Liver (tissue), 9 donors: ENCODE results near the gene TUBA4B. TPM values are rescaled to one million over a fixed set of nuclear protein-coding genes. Genes with fewer than 3 reads are reported as not detected.

Experiments
- DNase-seq: peaks from one replicate; pipeline ENCODE4 v3.0.0-alpha.2; 2017; ENCODE audit warnings: low spot score
- H3K27ac ChIP-seq, 2 donors: one replicate each; pipeline ENCODE4 v1.7.0; 2013; ENCODE audit warnings: inconsistent platforms in 2 of 2, low read length in 2 of 2, control low read depth in 1 of 2, low read depth in 1 of 2, mild to moderate bottlenecking in 1 of 2
- H3K27me3 ChIP-seq, 4 donors: one replicate each; pipeline versions ENCODE4 v1.6.1 to v1.7.0; 2013; ENCODE audit warnings: low read length in 3 of 4, inconsistent platforms in 1 of 4, mild to moderate bottlenecking in 1 of 4, moderate library complexity in 1 of 4; ENCODE audit not compliant: control insufficient read depth in 4 of 4, insufficient read depth in 4 of 4
- H3K36me3 ChIP-seq, 4 donors: one replicate each; pipeline versions ENCODE4 v1.6.1 to v1.7.0; 2013; ENCODE audit warnings: low read length in 3 of 4, mild to moderate bottlenecking in 3 of 4, low read depth in 1 of 4, moderate library complexity in 1 of 4; ENCODE audit not compliant: control insufficient read depth in 4 of 4, insufficient read depth in 3 of 4
- H3K4me1 ChIP-seq, 4 donors: one replicate each; pipeline versions ENCODE4 v1.6.1 to v1.7.0; 2013; ENCODE audit warnings: low read length in 3 of 4, mild to moderate bottlenecking in 3 of 4, moderate library complexity in 1 of 4; ENCODE audit not compliant: control insufficient read depth in 4 of 4, insufficient read depth in 4 of 4
- H3K4me3 ChIP-seq, 3 donors: one replicate each; pipeline versions ENCODE4 v1.6.1 to v1.7.0; 2013; ENCODE audit warnings: low read length in 3 of 3, control low read depth in 1 of 3, low read depth in 1 of 3, mild to moderate bottlenecking in 1 of 3
- H3K9ac ChIP-seq, 2 donors: one replicate each; pipeline ENCODE4 v1.7.0; 2013; ENCODE audit warnings: low read length in 2 of 2, mild to moderate bottlenecking in 2 of 2, moderate library complexity in 2 of 2, control low read depth in 1 of 2, low read depth in 1 of 2
- H3K9me3 ChIP-seq, 4 donors: one replicate each; pipeline versions ENCODE4 v1.6.1 to v1.7.0; 2013; ENCODE audit warnings: low read length in 3 of 4; ENCODE audit not compliant: control insufficient read depth in 4 of 4
- EGR1 ChIP-seq, 2 donors: IDR thresholded peaks; 2 replicates each; pipeline ENCODE4 v1.6.1; 2016 to 2018; ENCODE audit warnings: antibody characterized with exemption in 2 of 2, low read depth in 2 of 2
- FOXA1 ChIP-seq: IDR thresholded peaks from 2 replicates; pipeline ENCODE4 v1.6.1; 2016; ENCODE audit warnings: antibody characterized with exemption
- FOXA2 ChIP-seq: IDR thresholded peaks from 2 replicates; pipeline ENCODE4 v1.6.1; 2016; ENCODE audit warnings: antibody characterized with exemption
- GABPA ChIP-seq, 2 donors: IDR thresholded peaks in 1 of 2; conservative IDR thresholded peaks in 1 of 2; 2 replicates each; pipeline ENCODE4 v1.6.1; 2016; ENCODE audit warnings: antibody characterized with exemption in 2 of 2, mild to moderate bottlenecking in 1 of 2, moderate library complexity in 1 of 2
- HNF4A ChIP-seq, 2 donors: conservative IDR thresholded peaks; 2 replicates each; pipeline ENCODE4 v1.6.1; 2016; ENCODE audit warnings: antibody characterized with exemption in 2 of 2, mild to moderate bottlenecking in 2 of 2
- HNF4G ChIP-seq: IDR thresholded peaks from 2 replicates; pipeline ENCODE4 v1.6.1; 2016; ENCODE audit warnings: antibody characterized with exemption
- JUND ChIP-seq, 2 donors: IDR thresholded peaks; 2 replicates each; pipeline ENCODE4 v1.6.1; 2016; ENCODE audit warnings: antibody characterized with exemption in 2 of 2
- NR2F2 ChIP-seq: IDR thresholded peaks from 2 replicates; pipeline ENCODE4 v1.6.1; 2016; ENCODE audit warnings: antibody characterized with exemption
- RAD21 ChIP-seq, 2 donors: IDR thresholded peaks; 2 replicates each; pipeline ENCODE4 v1.6.1; 2016; ENCODE audit warnings: antibody characterized with exemption in 2 of 2, mild to moderate bottlenecking in 2 of 2
- RXRA ChIP-seq, 2 donors: IDR thresholded peaks; 2 replicates each; pipeline ENCODE4 v1.6.1; 2017 to 2018; ENCODE audit warnings: antibody characterized with exemption in 2 of 2, mild to moderate bottlenecking in 1 of 2
- SP1 ChIP-seq: IDR thresholded peaks from 2 replicates; pipeline ENCODE4 v1.6.1; 2018; ENCODE audit warnings: antibody characterized with exemption, mild to moderate bottlenecking
- TAF1 ChIP-seq: conservative IDR thresholded peaks from 2 replicates; pipeline ENCODE4 v1.6.1; 2016; ENCODE audit warnings: antibody characterized with exemption, mild to moderate bottlenecking
- YY1 ChIP-seq: IDR thresholded peaks from 2 replicates; pipeline ENCODE4 v1.6.1; 2016; ENCODE audit warnings: antibody characterized with exemption, mild to moderate bottlenecking
- WGBS: extraction: QIAGEN DNeasy Blood & Tissue Kit; methylation state at CpG from one replicate; pipeline ENCODE4 v1.1.7; 2013; 5-methylcytosine and 5-hydroxymethylcytosine counted together
- polyA plus RNA-seq, 2 donors: library from polyadenylated mRNA; stranded (reverse) in 1 of 2; unstranded in 1 of 2; fragments of 200-250 nt in 1 of 2; fragments of >200 nt in 1 of 2; fragmentation: Nextera tagmentation in 1 of 2; extraction: Ambion mirVana in 1 of 2; gene quantifications; one replicate each; pipeline versions ENCODE4 v1.2.1 to v1.2.3, GENCODE V29; 2013 to 2015
- total RNA-seq, 2 donors: library from RNA; depleted of rRNA; stranded (reverse); fragments of >200 nt; gene quantifications; one replicate each; pipeline ENCODE4 v1.2.3, GENCODE V29; 2014
- TF ChIP-seq, protein P1 (sequence below): IDR thresholded peaks from 2 replicates; pipeline ENCODE4 v1.6.1; 2016; ENCODE audit warnings: antibody characterized with exemption, mild to moderate bottlenecking
- TF ChIP-seq, protein P2 (sequence below): IDR thresholded peaks from 2 replicates; pipeline ENCODE4 v1.6.1; 2016; ENCODE audit warnings: antibody characterized with exemption
- TF ChIP-seq, protein P3 (sequence below): IDR thresholded peaks from 2 replicates; pipeline ENCODE4 v1.6.1; 2016; ENCODE audit warnings: antibody characterized with exemption
- TF ChIP-seq, protein P4 (sequence below): IDR thresholded peaks from 2 replicates; pipeline ENCODE4 v1.6.1; 2016; ENCODE audit warnings: antibody characterized with exemption
- TF ChIP-seq, protein P5 (sequence below): fragments of 150-350 bp; IDR thresholded peaks from 2 replicates; pipeline ENCODE4 v1.5.1; 2017; ENCODE audit warnings: improper control_type of control experiment, low read depth, low read length; ENCODE audit not compliant: missing input control
- donor health status: healthy.
- donor health status: healthy.
- donor health status: healthy.
- donor health status: healthy.
- donor health status: healthy.

The TUBA4B gene
- total and polyA plus RNA-seq, 4 donors, result 0.08 to 0.20 (median 0.19) TPM; not detected in 1

DNA sequence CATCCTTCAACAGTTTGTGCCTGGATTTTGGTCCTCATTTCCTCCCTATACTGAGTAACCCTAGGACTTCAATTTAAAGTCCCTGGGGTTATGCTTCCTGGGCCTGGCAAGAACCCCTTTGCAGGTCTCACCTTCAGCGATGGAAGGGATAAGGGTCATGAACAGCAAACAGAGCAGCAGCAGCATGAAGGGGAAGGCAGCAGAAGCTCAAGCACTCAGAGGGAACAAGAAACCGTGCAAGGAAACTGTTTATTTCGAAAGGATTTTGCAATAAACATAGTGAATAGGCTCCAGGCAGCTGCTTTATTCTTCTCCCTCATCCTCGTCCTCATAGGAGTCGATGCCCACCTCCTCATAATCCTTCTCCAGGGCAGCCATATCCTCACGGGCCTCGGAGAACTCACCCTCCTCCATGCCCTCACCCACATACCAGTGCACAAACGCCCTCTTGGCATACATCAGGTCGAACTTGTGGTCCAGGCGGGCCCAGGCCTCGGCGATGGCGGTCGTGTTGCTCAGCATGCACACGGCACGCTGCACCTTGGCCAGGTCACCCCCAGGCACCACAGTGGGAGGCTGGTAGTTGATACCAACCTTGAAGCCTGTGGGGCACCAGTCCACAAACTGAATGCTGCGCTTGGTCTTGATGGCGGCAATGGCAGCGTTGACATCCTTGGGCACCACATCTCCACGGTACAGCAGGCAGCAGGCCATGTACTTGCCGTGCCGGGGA lies 2.8 kb upstream of the TUBA4B start:
- Histone ChIP-seq H3K9me3 (no peaks in the 10 kb centered on the region), H3K36me3 (peaks cover 0 to 3% (median 0%) of the 10 kb centered on the region in 4 donors), H3K27me3 (no peaks in the 10 kb centered on the region), H3K27ac (peak overlapping the region; percentile 73 to 96), H3K4me1 (peaks cover 21 to 72% (median 58%) of the 10 kb centered on the region in 4 donors), H3K9ac (peak overlapping the region in 1 of 2 donors; percentile 51), H3K4me3 (no peak overlapping the region)
- WGBS, result 78% methylated on average over 22 of the region's 22 CpGs
- DNase-seq, result no peak
- peak in 1 of 2 donors; percentile 3 for TF ChIP-seq JUND (IDR thresholded peaks at IDR 0.05)
- no peak for TF ChIP-seq YY1

DNA sequence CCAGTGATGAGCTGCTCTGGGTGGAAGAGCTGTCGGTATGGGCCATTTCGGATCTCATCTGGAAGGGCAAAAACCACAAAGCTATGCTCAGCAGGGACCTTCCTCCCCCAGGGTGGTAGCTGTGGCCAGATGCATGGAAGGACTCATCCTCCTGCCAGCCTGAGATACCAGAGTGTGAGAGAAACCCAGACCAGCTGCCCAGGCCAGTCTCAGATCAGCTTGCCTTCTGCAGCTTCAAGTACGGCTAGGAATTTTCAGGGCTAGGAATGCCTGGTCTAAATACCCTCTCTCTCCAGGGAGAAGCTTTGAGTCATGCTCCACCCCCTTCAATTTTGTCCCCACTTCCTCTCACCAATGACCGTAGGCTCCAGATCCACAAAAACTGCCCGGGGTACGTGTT lies 1.4 kb upstream of the TUBA4B start:
- H3K9ac ChIP-seq, result no peak overlapping the region
- no peaks in the 10 kb centered on the region for H3K9me3 ChIP-seq
- no peak overlapping the region for H3K4me3 ChIP-seq
- no peak for DNase-seq
- H3K36me3 ChIP-seq, result peaks cover 0 to 3% (median 0%) of the 10 kb centered on the region in 4 donors
- peaks cover 19 to 62% (median 49%) of the 10 kb centered on the region in 4 donors for H3K4me1 ChIP-seq
- 87% methylated on average over 6 of the region's 6 CpGs for WGBS
- H3K27me3 ChIP-seq, result no peaks in the 10 kb centered on the region
- TF ChIP-seq FOXA2 (no peak), FOXA1 (no peak), EGR1 (IDR thresholded peaks at IDR 0.05; ENCODE audit: low read depth in 2 of 2) (no peak), SP1 (no peak), YY1 (no peak), TAF1 (no peak), HNF4G (no peak), NR2F2 (no peak), GABPA (IDR thresholded peaks at IDR 0.05 in 1 of 2, conservative IDR thresholded peaks at IDR 0.05 in 1 of 2) (no peak), RAD21 (IDR thresholded peaks at IDR 0.05) (no peak), JUND (IDR thresholded peaks at IDR 0.05) (no peak), HNF4A (conservative IDR thresholded peaks at IDR 0.05) (no peak), RXRA (IDR thresholded peaks at IDR 0.05) (no peak)
- TF ChIP-seq, protein P1, sequence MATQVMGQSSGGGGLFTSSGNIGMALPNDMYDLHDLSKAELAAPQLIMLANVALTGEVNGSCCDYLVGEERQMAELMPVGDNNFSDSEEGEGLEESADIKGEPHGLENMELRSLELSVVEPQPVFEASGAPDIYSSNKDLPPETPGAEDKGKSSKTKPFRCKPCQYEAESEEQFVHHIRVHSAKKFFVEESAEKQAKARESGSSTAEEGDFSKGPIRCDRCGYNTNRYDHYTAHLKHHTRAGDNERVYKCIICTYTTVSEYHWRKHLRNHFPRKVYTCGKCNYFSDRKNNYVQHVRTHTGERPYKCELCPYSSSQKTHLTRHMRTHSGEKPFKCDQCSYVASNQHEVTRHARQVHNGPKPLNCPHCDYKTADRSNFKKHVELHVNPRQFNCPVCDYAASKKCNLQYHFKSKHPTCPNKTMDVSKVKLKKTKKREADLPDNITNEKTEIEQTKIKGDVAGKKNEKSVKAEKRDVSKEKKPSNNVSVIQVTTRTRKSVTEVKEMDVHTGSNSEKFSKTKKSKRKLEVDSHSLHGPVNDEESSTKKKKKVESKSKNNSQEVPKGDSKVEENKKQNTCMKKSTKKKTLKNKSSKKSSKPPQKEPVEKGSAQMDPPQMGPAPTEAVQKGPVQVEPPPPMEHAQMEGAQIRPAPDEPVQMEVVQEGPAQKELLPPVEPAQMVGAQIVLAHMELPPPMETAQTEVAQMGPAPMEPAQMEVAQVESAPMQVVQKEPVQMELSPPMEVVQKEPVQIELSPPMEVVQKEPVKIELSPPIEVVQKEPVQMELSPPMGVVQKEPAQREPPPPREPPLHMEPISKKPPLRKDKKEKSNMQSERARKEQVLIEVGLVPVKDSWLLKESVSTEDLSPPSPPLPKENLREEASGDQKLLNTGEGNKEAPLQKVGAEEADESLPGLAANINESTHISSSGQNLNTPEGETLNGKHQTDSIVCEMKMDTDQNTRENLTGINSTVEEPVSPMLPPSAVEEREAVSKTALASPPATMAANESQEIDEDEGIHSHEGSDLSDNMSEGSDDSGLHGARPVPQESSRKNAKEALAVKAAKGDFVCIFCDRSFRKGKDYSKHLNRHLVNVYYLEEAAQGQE, result no peak
- TF ChIP-seq, protein P2, sequence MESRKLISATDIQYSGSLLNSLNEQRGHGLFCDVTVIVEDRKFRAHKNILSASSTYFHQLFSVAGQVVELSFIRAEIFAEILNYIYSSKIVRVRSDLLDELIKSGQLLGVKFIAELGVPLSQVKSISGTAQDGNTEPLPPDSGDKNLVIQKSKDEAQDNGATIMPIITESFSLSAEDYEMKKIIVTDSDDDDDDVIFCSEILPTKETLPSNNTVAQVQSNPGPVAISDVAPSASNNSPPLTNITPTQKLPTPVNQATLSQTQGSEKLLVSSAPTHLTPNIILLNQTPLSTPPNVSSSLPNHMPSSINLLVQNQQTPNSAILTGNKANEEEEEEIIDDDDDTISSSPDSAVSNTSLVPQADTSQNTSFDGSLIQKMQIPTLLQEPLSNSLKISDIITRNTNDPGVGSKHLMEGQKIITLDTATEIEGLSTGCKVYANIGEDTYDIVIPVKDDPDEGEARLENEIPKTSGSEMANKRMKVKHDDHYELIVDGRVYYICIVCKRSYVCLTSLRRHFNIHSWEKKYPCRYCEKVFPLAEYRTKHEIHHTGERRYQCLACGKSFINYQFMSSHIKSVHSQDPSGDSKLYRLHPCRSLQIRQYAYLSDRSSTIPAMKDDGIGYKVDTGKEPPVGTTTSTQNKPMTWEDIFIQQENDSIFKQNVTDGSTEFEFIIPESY, result no peak
- TF ChIP-seq, protein P3, sequence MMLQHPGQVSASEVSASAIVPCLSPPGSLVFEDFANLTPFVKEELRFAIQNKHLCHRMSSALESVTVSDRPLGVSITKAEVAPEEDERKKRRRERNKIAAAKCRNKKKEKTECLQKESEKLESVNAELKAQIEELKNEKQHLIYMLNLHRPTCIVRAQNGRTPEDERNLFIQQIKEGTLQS, result no peak
- TF ChIP-seq, protein P4, sequence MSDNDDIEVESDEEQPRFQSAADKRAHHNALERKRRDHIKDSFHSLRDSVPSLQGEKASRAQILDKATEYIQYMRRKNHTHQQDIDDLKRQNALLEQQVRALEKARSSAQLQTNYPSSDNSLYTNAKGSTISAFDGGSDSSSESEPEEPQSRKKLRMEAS, result no peak
- TF ChIP-seq, protein P5, sequence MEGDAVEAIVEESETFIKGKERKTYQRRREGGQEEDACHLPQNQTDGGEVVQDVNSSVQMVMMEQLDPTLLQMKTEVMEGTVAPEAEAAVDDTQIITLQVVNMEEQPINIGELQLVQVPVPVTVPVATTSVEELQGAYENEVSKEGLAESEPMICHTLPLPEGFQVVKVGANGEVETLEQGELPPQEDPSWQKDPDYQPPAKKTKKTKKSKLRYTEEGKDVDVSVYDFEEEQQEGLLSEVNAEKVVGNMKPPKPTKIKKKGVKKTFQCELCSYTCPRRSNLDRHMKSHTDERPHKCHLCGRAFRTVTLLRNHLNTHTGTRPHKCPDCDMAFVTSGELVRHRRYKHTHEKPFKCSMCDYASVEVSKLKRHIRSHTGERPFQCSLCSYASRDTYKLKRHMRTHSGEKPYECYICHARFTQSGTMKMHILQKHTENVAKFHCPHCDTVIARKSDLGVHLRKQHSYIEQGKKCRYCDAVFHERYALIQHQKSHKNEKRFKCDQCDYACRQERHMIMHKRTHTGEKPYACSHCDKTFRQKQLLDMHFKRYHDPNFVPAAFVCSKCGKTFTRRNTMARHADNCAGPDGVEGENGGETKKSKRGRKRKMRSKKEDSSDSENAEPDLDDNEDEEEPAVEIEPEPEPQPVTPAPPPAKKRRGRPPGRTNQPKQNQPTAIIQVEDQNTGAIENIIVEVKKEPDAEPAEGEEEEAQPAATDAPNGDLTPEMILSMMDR, result no peak
- peak overlapping the region in 1 of 2 donors; percentile 36 for H3K27ac ChIP-seq
